ENCODE measurements around the gene FAAP20. TPM values are rescaled to one million over a fixed set of nuclear protein-coding genes. Genes with fewer than 3 reads are reported as not detected.

Gene FAAP20
- total RNA-seq, 1 experiment from 2014 or later, result 36.3 TPM

- Mint-ChIP-seq H3K4me3 (ENCODE audit: low read depth, unreplicated experiment) (no peak overlapping the region), H3K9me3 (ENCODE audit: low read depth, unreplicated experiment) (no peaks in the 10 kb centered on the region), H3K27me3 (ENCODE audit: unreplicated experiment) (no peaks in the 10 kb centered on the region), H3K27ac (ENCODE audit: unreplicated experiment) (no peak overlapping the region), H3K4me1 (ENCODE audit: low read depth, unreplicated experiment) (peaks cover 19% of the 10 kb centered on the region), H3K36me3 (ENCODE audit: insufficient read depth, unreplicated experiment) (peaks cover 17% of the 10 kb centered on the region)
- TF ChIP-seq CTCF (IDR thresholded peaks at IDR 0.05; ENCODE audit: unreplicated experiment), result no peak
- BruUV-seq (replicated peaks), result no TSS peak
- intact Hi-C loops (cut with micrococcal nuclease; ENCODE audit: unreplicated experiment), result no loop called here
- CTCF ChIA-PET, result no interaction called here
- DNase-seq, result no peak
These were observed 15.6 kb upstream of the FAAP20 start for GRCh38 chr1:2210084-2210653.

- BruUV-seq (replicated peaks), result no TSS peak
- CTCF ChIA-PET, result interaction anchor here (1.2 to 1.4 kb wide), 2 partner anchors 11 to 15 kb away, joined by 3 to 4 read pairs; partner anchors contain the start of gene FAAP20
- no peak for DNase-seq
- peaks cover 17% of the 10 kb centered on the region for H3K36me3 Mint-ChIP-seq (ENCODE audit: insufficient read depth, unreplicated experiment)
- peaks cover 19% of the 10 kb centered on the region for H3K4me1 Mint-ChIP-seq (ENCODE audit: low read depth, unreplicated experiment)
- intact Hi-C loops (cut with micrococcal nuclease; ENCODE audit: unreplicated experiment), result no loop called here
- H3K27ac Mint-ChIP-seq (ENCODE audit: unreplicated experiment), result no peak overlapping the region
- H3K4me3 Mint-ChIP-seq (ENCODE audit: low read depth, unreplicated experiment), result no peak overlapping the region
- TF ChIP-seq CTCF (IDR thresholded peaks at IDR 0.05; ENCODE audit: unreplicated experiment), result no peak
- no peaks in the 10 kb centered on the region for H3K9me3 Mint-ChIP-seq (ENCODE audit: low read depth, unreplicated experiment)
- no peaks in the 10 kb centered on the region for H3K27me3 Mint-ChIP-seq (ENCODE audit: unreplicated experiment)
These were observed 15.0 kb upstream of the FAAP20 start for GRCh38 chr1:2209400-2210083.

- intact Hi-C loops (cut with micrococcal nuclease; ENCODE audit: unreplicated experiment), result no loop called here
- no peaks in the 10 kb centered on the region for H3K9me3 Mint-ChIP-seq (ENCODE audit: low read depth, unreplicated experiment)
- peak overlapping the region; percentile 40 for H3K27ac Mint-ChIP-seq (ENCODE audit: unreplicated experiment)
- H3K27me3 Mint-ChIP-seq (ENCODE audit: unreplicated experiment), result no peaks in the 10 kb centered on the region
- peak; percentile 76 for DNase-seq
- CTCF ChIA-PET, result interaction anchor here (1.2 to 1.4 kb wide), 2 partner anchors 12 to 14 kb away, joined by 3 to 4 read pairs; partner anchors contain the start of gene FAAP20
- TF ChIP-seq CTCF (IDR thresholded peaks at IDR 0.05; ENCODE audit: unreplicated experiment), result no peak
- H3K4me1 Mint-ChIP-seq (ENCODE audit: low read depth, unreplicated experiment), result peaks cover 19% of the 10 kb centered on the region
- BruUV-seq (replicated peaks), result no TSS peak
- peak overlapping the region; percentile 26 for H3K4me3 Mint-ChIP-seq (ENCODE audit: low read depth, unreplicated experiment)
- peaks cover 17% of the 10 kb centered on the region for H3K36me3 Mint-ChIP-seq (ENCODE audit: insufficient read depth, unreplicated experiment)
These were observed 14.0 kb upstream of the FAAP20 start for GRCh38 chr1:2208309-2209239.

- no TSS peak for BruUV-seq (replicated peaks)
- CTCF ChIA-PET, result no interaction called here
- intact Hi-C loops (cut with micrococcal nuclease; ENCODE audit: unreplicated experiment), result no loop called here
- Mint-ChIP-seq H3K4me1 (ENCODE audit: low read depth, unreplicated experiment) (peaks cover 19% of the 10 kb centered on the region), H3K27me3 (ENCODE audit: unreplicated experiment) (no peaks in the 10 kb centered on the region), H3K36me3 (ENCODE audit: insufficient read depth, unreplicated experiment) (peaks cover 18% of the 10 kb centered on the region), H3K27ac (ENCODE audit: unreplicated experiment) (no peak overlapping the region), H3K4me3 (ENCODE audit: low read depth, unreplicated experiment) (no peak overlapping the region), H3K9me3 (ENCODE audit: low read depth, unreplicated experiment) (no peaks in the 10 kb centered on the region)
- no peak for TF ChIP-seq CTCF (IDR thresholded peaks at IDR 0.05; ENCODE audit: unreplicated experiment)
- DNase-seq, result no peak
These were observed 12.4 kb upstream of the FAAP20 start for GRCh38 chr1:2206813-2207487.

All from Calu3 (cell line).